PFSK-1 (cell line): Measurements from ENCODE around the gene PDK2.

Experiments used
- FOXP2 ChIP-seq: optimal IDR thresholded peaks from 2 replicates; pipeline ENCODE3; 2011; ENCODE audit warnings: borderline replicate concordance, control low read depth, inconsistent platforms; ENCODE audit not compliant: insufficient read depth; ENCODE audit errors: extremely low read length, extremely low read depth
- POLR2AphosphoS5 ChIP-seq: IDR thresholded peaks from 2 replicates; pipeline ENCODE4 v1.6.1; 2012; ENCODE audit warnings: low read depth, mild to moderate bottlenecking, control low read depth, low read length, moderate library complexity
- SIN3A ChIP-seq: IDR thresholded peaks from 2 replicates; pipeline ENCODE4 v1.6.1; 2012; ENCODE audit warnings: mild to moderate bottlenecking, low read length, moderate library complexity, borderline replicate concordance; ENCODE audit not compliant: insufficient read depth
- TAF1 ChIP-seq: IDR thresholded peaks from 2 replicates; pipeline ENCODE4 v1.6.1; 2012; ENCODE audit warnings: low read length, control low read depth, borderline replicate concordance; ENCODE audit not compliant: insufficient read depth
- TF ChIP-seq, protein P1 (sequence below), 2 experiments: IDR thresholded peaks; 2 replicates each; pipeline versions ENCODE4 v1.6.1 to v1.8.0; 2011 to 2012; ENCODE audit warnings: low read depth in 2 of 2, low read length in 2 of 2, control low read depth in 1 of 2, inconsistent platforms in 1 of 2, mild to moderate bottlenecking in 1 of 2, moderate library complexity in 1 of 2; ENCODE audit not compliant: insufficient read depth in 1 of 2

Gene PDK2

GRCh38 chr17:50103941-50104340 lies 8.8 kb downstream of the PDK2 start:
- TF ChIP-seq, protein P1, sequence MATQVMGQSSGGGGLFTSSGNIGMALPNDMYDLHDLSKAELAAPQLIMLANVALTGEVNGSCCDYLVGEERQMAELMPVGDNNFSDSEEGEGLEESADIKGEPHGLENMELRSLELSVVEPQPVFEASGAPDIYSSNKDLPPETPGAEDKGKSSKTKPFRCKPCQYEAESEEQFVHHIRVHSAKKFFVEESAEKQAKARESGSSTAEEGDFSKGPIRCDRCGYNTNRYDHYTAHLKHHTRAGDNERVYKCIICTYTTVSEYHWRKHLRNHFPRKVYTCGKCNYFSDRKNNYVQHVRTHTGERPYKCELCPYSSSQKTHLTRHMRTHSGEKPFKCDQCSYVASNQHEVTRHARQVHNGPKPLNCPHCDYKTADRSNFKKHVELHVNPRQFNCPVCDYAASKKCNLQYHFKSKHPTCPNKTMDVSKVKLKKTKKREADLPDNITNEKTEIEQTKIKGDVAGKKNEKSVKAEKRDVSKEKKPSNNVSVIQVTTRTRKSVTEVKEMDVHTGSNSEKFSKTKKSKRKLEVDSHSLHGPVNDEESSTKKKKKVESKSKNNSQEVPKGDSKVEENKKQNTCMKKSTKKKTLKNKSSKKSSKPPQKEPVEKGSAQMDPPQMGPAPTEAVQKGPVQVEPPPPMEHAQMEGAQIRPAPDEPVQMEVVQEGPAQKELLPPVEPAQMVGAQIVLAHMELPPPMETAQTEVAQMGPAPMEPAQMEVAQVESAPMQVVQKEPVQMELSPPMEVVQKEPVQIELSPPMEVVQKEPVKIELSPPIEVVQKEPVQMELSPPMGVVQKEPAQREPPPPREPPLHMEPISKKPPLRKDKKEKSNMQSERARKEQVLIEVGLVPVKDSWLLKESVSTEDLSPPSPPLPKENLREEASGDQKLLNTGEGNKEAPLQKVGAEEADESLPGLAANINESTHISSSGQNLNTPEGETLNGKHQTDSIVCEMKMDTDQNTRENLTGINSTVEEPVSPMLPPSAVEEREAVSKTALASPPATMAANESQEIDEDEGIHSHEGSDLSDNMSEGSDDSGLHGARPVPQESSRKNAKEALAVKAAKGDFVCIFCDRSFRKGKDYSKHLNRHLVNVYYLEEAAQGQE (IDR thresholded peaks at IDR 0.05; ENCODE audit: insufficient read depth in 1 of 2, low read depth in 2 of 2, low read length in 2 of 2) = no peak
- TF ChIP-seq FOXP2 (no peak), SIN3A (no peak), POLR2AphosphoS5 (no peak), TAF1 (no peak)

GRCh38 chr17:50105811-50106210 lies 10.7 kb downstream of the PDK2 start:
- TF ChIP-seq TAF1 (no peak), FOXP2 (no peak), SIN3A (no peak), POLR2AphosphoS5 (no peak)
- TF ChIP-seq, protein P1 (IDR thresholded peaks at IDR 0.05; ENCODE audit: insufficient read depth in 1 of 2, low read depth in 2 of 2, low read length in 2 of 2) = no peak

DNA sequence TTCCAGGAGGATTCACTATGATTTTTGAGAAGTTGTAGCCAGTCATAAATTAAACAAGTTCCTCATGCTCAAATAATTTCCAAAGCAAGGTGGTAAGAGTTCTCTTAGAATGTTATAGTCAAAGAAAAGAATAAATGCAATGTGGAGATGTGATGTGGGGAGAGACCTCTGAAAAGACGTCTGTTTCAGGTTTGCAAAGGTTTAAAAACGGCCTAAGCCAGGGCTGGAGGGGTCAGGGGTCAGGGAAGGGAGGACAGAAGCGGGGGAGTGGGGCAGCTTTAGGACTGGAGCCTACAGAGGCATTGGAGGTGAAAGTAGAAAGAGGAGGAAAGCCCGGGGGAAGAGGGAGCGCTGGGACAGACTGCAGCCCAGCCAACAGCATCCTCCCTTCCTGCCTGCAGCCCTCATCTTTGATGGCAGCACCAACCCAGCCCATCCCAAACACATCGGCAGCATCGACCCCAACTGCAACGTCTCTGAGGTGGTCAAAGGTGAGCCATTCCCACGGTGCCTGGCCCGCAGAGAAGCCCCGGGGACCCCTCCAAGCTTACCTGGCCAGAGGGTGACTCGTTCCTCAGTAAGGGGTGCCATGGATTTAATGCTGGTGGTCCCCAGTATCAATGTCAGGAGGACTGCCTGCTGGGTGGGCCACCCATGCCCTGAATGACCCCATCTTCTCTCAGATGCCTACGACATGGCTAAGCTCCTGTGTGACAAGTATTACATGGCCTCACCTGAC lies 11.4 kb downstream of the PDK2 start:
- TF ChIP-seq FOXP2 (no peak), SIN3A (no peak), POLR2AphosphoS5 (no peak), TAF1 (no peak)
- TF ChIP-seq, protein P1 (IDR thresholded peaks at IDR 0.05; ENCODE audit: insufficient read depth in 1 of 2, low read depth in 2 of 2, low read length in 2 of 2) = no peak

- TF ChIP-seq FOXP2 = no peak
- TF ChIP-seq POLR2AphosphoS5 = no peak
- no peak for TF ChIP-seq SIN3A
- no peak for TF ChIP-seq TAF1
- TF ChIP-seq, protein P1 (IDR thresholded peaks at IDR 0.05; ENCODE audit: insufficient read depth in 1 of 2, low read depth in 2 of 2, low read length in 2 of 2) = no peak
These were observed 12.8 kb downstream of the PDK2 start for GRCh38 chr17:50107790-50108414.

DNA sequence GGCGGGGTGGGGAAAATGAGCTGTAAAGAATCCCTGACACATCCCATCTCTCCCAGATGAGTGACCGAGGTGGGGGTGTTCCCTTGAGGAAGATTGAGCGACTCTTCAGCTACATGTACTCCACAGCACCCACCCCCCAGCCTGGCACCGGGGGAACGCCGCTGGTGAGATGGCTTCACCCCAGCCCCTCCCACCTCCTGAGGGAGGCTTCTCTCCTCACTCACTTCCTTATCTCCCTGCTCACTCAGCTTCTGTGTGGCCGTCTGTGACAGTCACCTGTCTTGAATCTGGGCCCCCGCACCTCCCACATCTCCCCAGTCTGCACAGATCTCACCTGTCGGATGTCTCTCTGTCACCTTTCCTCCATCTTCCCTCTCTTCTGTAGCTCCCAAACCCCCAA lies 13.4 kb downstream of the PDK2 start:
- TF ChIP-seq TAF1 (no peak), POLR2AphosphoS5 (no peak), FOXP2 (no peak), SIN3A (no peak)
- TF ChIP-seq, protein P1 (IDR thresholded peaks at IDR 0.05; ENCODE audit: insufficient read depth in 1 of 2, low read depth in 2 of 2, low read length in 2 of 2) = no peak
